Glutamatergic neuron (in vitro differentiated cells): ENCODE data around the gene SOX13. TPM values are rescaled to one million over a fixed set of nuclear protein-coding genes. Genes with fewer than 3 reads are reported as not detected.

Experiments used
- DNase-seq: peaks from one replicate; pipeline ENCODE4 v3.0.0; 2022
- H3K27ac Mint-ChIP-seq: one replicate; pipeline ENCODE4 v1.8.0; 2020; ENCODE audit warnings: mild to moderate bottlenecking, mixed read lengths, inconsistent platforms; ENCODE audit not compliant: unreplicated experiment
- H3K27me3 Mint-ChIP-seq: one replicate; pipeline ENCODE4 v1.8.0; 2020; ENCODE audit warnings: mild to moderate bottlenecking, moderate library complexity, mixed read lengths, inconsistent platforms; ENCODE audit not compliant: unreplicated experiment
- H3K36me3 Mint-ChIP-seq: one replicate; pipeline ENCODE4 v1.8.0; 2020; ENCODE audit warnings: mild to moderate bottlenecking, mixed read lengths, inconsistent platforms; ENCODE audit not compliant: unreplicated experiment
- H3K4me1 Mint-ChIP-seq: one replicate; pipeline ENCODE4 v1.8.0; 2020; ENCODE audit warnings: mild to moderate bottlenecking, low read depth, mixed read lengths, inconsistent platforms; ENCODE audit not compliant: unreplicated experiment
- H3K4me3 Mint-ChIP-seq: one replicate; pipeline ENCODE4 v1.8.0; 2020; ENCODE audit warnings: mild to moderate bottlenecking, mixed read lengths, inconsistent platforms; ENCODE audit not compliant: unreplicated experiment
- H3K9me3 Mint-ChIP-seq: one replicate; pipeline ENCODE4 v1.8.0; 2020; ENCODE audit warnings: mild to moderate bottlenecking, moderate library complexity, mixed read lengths, inconsistent platforms; ENCODE audit not compliant: unreplicated experiment
- CTCF ChIP-seq: fragments of 200-600 bp; sonication (generic); IDR thresholded peaks from one replicate; pipeline ENCODE4 v1.5.0; 2021; ENCODE audit not compliant: partially characterized antibody, unreplicated experiment
- total RNA-seq: library from RNA; stranded (reverse); fragmentation: NEBNext Ultra II Directional; extraction: Animal tissue kit (Norgen Biotek cat#: 25700); gene quantifications from one replicate; pipeline ENCODE4 v1.2.1, GENCODE V29; 2021; ENCODE audit not compliant: unreplicated experiment

SOX13 gene
- total RNA-seq, 1 donor from 2014 or later: 2.2 TPM

GRCh38 chr1:204116539-204116938 lies 43.6 kb downstream of the SOX13 start:
- Mint-ChIP-seq H3K4me1 (no peaks in the 10 kb centered on the region), H3K27ac (no peak overlapping the region), H3K4me3 (no peak overlapping the region), H3K9me3 (peaks cover 1% of the 10 kb centered on the region), H3K36me3 (no peaks in the 10 kb centered on the region), H3K27me3 (peaks cover 1% of the 10 kb centered on the region)
- no peak for TF ChIP-seq CTCF
- no peak for DNase-seq

- Mint-ChIP-seq H3K36me3 (no peaks in the 10 kb centered on the region), H3K27ac (no peak overlapping the region), H3K9me3 (no peaks in the 10 kb centered on the region), H3K4me1 (peaks cover 3% of the 10 kb centered on the region), H3K27me3 (peaks cover 4% of the 10 kb centered on the region), H3K4me3 (no peak overlapping the region)
- no peak for DNase-seq
- TF ChIP-seq CTCF: no peak
Measured at GRCh38 chr1:204121840-204122555, 49.1 kb downstream of the SOX13 start.

- H3K36me3 Mint-ChIP-seq: no peaks in the 10 kb centered on the region
Measured at GRCh38 chr1:204123376-204123775, 50.5 kb downstream of the SOX13 start.

GRCh38 chr1:204124639-204125038 lies 51.7 kb downstream of the SOX13 start:
- no peak for TF ChIP-seq CTCF
- H3K27me3 Mint-ChIP-seq: peaks cover 7% of the 10 kb centered on the region
- H3K4me1 Mint-ChIP-seq: peaks cover 5% of the 10 kb centered on the region
- H3K27ac Mint-ChIP-seq: no peak overlapping the region
- peaks cover 3% of the 10 kb centered on the region for H3K9me3 Mint-ChIP-seq
- no peaks in the 10 kb centered on the region for H3K36me3 Mint-ChIP-seq
- H3K4me3 Mint-ChIP-seq: no peak overlapping the region
- DNase-seq: no peak

More at GRCh38 chr1:204123376-204123775, 50.5 kb downstream of the SOX13 start:
- peaks cover 3% of the 10 kb centered on the region for H3K9me3 Mint-ChIP-seq
- peak; percentile 35 for TF ChIP-seq CTCF
- H3K27ac Mint-ChIP-seq: no peak overlapping the region
- peaks cover 5% of the 10 kb centered on the region for H3K27me3 Mint-ChIP-seq
- DNase-seq: peak; percentile 43
- peaks cover 3% of the 10 kb centered on the region for H3K4me1 Mint-ChIP-seq
- no peak overlapping the region for H3K4me3 Mint-ChIP-seq

GRCh38 chr1:204125759-204126351 lies 52.9 kb downstream of the SOX13 start:
- no peak overlapping the region for H3K27ac Mint-ChIP-seq
- no peak for TF ChIP-seq CTCF
- H3K9me3 Mint-ChIP-seq: peaks cover 3% of the 10 kb centered on the region
- H3K27me3 Mint-ChIP-seq: peaks cover 7% of the 10 kb centered on the region
- no peak for DNase-seq
- no peak overlapping the region for H3K4me3 Mint-ChIP-seq
- H3K36me3 Mint-ChIP-seq: no peaks in the 10 kb centered on the region
- peaks cover 5% of the 10 kb centered on the region for H3K4me1 Mint-ChIP-seq
